Stimulated activated CD8-positive, alpha-beta memory T cell treated with anti-CD3 and anti-CD28 coated beads, Interleukin-15, amount 100 ng/mL, for 48 hours (primary cell): Measurements from ENCODE around the gene GYPB.
"Not testable (repeated sequence)": the region's sequence is repeated elsewhere in the genome, so short reads cannot be mapped to it uniquely, and the experiment has no call there.

Source experiments
- DNase-seq, 2 donors: peaks; one replicate each; pipeline ENCODE4 v3.0.0-alpha.2; 2020; ENCODE audit warnings: low read depth in 2 of 2

GYPB gene

GRCh38 chr4:144014808-144015207, 4.4 kb downstream of the GYPB start:
- DNase-seq: no peak

- DNase-seq: not testable (repeated sequence)
Observed at GRCh38 chr4:144008602-144009001, 10.6 kb downstream of the GYPB start.

- DNase-seq: not testable (repeated sequence)
Observed at GRCh38 chr4:144007960-144008359, 11.2 kb downstream of the GYPB start.

- DNase-seq: not testable (repeated sequence)
Observed at GRCh38 chr4:144006200-144006803, 12.9 kb downstream of the GYPB start.

GRCh38 chr4:144005558-144005953, 13.6 kb downstream of the GYPB start:
- not testable (repeated sequence) for DNase-seq

- not testable (repeated sequence) for DNase-seq
Observed at GRCh38 chr4:144004868-144005557, 14.2 kb downstream of the GYPB start.

GRCh38 chr4:144003890-144004265, 15.3 kb downstream of the GYPB start:
- not testable (repeated sequence) for DNase-seq

DNA sequence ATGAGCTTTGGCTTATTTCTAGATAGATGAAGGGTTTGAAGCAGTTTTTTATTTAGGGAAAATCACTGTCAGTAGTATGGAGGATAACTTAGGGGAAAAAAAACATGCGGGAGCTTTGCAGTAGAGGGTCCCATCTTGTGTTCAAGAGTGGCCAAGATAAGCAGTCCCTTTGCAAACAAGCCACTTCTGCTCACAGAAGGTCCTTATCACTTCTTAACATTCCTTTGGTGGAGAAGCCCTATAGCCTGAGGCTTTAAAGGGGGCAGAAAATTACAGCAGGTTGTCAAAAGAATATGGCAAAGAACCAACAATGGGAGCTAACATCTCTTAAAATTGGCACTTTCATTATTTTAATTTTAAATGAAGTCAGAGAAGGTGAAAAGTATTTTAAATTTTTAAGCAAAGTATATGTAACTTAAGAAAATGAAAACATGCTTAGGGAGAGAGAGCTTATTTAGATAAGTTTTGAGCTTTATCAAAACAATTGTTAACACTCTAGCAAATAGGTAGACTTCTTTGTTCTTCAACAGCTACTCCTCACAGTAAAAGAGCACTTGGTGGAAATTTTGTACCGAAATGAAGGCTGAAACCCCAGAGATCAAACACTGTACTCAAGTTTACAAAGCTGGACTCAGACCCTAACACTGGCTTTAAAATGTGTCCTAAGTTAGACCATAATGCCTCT, 15.8 kb downstream of the GYPB start:
- DNase-seq: not testable (repeated sequence)

GRCh38 chr4:144000331-144000995, 18.7 kb downstream of the GYPB start:
- not testable (repeated sequence) for DNase-seq

- DNase-seq: not testable (repeated sequence)
Observed at GRCh38 chr4:143996193-143996592, 23.0 kb downstream of the GYPB start.

DNA sequence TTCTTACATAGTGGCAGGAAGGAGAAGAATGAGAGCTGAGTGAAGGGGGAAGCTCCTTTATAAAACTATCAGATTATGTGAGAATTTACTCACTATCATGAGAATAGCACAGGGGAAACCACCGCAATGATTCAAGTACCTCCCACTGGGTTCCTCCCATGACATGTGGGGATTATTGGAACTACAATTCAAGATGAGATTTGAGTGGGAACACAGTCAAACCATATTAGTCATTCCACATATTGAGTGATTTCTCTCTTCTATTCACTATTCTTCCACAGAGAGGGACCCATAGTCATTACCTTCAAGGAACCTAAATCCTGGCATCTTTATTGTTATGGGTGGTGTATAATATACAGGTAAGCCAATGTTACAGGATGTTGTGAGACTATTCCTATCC, 27.4 kb downstream of the GYPB start:
- DNase-seq: not testable (repeated sequence)

DNA sequence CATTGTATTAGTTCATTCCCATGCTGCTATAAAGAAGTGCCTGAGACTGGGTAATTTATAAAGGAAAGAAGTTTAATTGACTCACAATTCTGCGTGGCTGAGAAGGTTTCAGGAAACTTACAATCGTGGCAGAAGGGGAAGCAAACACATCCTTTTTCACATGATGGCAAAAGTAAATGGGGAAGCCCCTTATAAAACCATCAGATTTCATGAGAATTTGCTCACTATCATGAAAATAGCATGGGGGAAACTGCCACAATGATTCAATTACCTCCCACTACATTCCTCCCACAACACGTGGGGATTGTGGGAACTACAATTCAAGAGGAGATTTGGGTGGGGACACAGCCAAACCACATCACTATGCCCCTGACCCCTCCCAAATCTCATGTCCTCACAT, 28.5 kb downstream of the GYPB start:
- not testable (repeated sequence) for DNase-seq

GRCh38 chr4:143986180-143986579, 33.0 kb downstream of the GYPB start:
- DNase-seq: no peak

DNA sequence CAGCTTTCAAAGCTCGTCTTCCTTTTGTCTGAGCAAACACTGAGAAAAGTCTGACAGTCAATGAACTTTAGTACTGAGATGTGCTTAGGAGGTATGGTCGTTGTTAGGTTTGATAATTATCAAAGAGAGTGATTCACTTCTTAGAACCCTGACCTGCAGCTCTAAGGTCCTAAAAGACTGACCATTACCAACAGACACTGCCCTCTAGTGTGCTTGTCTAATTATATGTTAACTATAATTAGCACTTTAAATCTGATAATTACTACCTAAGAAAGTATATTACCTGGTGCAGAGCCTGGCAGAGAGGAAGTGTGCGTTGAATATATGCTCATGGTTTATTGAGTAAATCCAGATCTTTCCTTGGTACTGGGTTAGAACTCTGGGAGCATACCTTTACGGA, 38.4 kb downstream of the GYPB start:
- not testable (repeated sequence) for DNase-seq

GRCh38 chr4:143975527-143975926, 43.7 kb downstream of the GYPB start:
- DNase-seq: not testable (repeated sequence)

DNA sequence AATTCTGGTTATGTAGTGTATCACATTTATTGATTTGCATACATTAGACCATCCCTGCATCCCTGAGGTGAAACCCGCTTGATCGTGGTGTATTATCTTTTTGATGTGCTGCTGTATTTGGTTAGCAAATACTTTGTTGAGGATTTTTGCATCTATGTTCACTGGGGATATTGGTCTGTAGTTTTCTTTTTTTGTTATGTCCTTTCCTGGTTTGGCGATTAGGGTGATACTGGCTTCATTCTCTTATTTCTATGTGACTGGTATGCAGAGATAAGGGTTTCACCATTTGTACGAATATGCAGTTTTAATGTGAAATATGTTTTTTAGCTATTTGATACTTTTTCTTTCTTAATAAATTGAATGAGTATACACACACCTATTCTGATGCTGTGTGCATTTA, 45.2 kb downstream of the GYPB start:
- not testable (repeated sequence) for DNase-seq

- no peak for DNase-seq
Observed at GRCh38 chr4:143961075-143961474, 58.1 kb downstream of the GYPB start.

GRCh38 chr4:143955306-143955705, 63.9 kb downstream of the GYPB start:
- not testable (repeated sequence) for DNase-seq

DNA sequence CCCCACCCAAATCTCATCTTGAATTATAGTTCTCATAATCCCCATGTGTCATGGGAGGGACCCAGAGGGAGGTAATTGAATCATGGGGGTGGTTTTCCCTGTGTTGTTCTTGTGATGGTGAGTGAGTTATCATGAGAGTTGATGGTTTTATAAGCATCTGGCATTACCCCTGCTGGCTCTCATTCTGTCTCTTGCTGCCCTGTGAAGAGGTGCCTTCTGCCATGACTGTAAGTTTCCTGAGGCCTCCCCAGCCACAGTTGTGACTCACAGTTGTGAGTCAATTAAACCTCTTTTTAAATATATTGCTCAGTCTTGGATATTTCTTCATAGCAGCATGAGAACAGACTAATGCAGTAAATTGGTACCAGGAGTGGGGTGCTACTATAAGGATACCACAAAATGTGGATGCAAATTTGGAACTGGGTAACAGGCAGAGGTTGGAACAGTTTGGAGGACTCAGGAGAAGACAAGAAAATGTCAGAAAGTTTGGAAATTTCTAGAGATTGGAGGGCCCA, 67.7 kb downstream of the GYPB start:
- not testable (repeated sequence) for DNase-seq

DNA sequence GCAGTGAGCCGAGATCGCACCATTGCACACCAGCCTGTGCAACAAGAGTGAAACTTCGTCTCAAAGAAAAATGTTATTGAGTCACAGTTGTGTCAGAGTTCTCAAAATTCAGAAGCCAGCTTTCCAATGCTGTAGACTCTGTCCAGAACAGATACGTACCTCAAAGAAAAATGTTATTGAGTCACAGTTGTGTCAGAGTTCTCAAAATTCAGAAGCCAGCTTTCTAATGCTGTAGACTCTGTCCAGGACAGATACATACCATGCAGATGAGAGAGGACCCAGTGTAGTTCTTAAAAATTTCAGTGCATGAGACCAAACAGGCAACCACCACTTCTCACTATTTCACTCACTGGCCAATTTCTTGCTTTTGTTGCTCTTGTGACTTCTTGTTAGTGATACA, 68.2 kb downstream of the GYPB start:
- DNase-seq: not testable (repeated sequence)

GRCh38 chr4:143950185-143950584, 69.0 kb downstream of the GYPB start:
- not testable (repeated sequence) for DNase-seq

GRCh38 chr4:143947493-143947892, 71.7 kb downstream of the GYPB start:
- not testable (repeated sequence) for DNase-seq
